Calu3 (cell line): ENCODE measurements around the gene PPARA. TPM values are rescaled to one million over a fixed set of nuclear protein-coding genes. Genes with fewer than 3 reads are reported as not detected.

Source experiments
- BruUV-seq: library from RNA; stranded (reverse); fragments of 400-500 nt; replicated peaks from 2 replicates; lab custom pipeline; 2021; lab: Mats Ljungman, UMichigan
- CTCF ChIA-PET: fragments of 300-600 bp; sonication (Branson Sonifier 250); formaldehyde crosslinking; loops from one replicate; lab custom pipeline; 2022; ENCODE audit warnings: antibody characterized with exemption; lab: Charles Lee
- DNase-seq: peaks from one replicate; pipeline ENCODE4 v3.0.0; 2022
- H3K27ac Mint-ChIP-seq: one replicate; pipeline ENCODE4 v1.8.0; 2022; ENCODE audit warnings: mixed read lengths; ENCODE audit not compliant: unreplicated experiment
- H3K27me3 Mint-ChIP-seq: one replicate; pipeline ENCODE4 v1.8.0; 2022; ENCODE audit warnings: mixed read lengths; ENCODE audit not compliant: unreplicated experiment
- H3K36me3 Mint-ChIP-seq: one replicate; pipeline ENCODE4 v1.8.0; 2022; ENCODE audit warnings: mild to moderate bottlenecking, moderate library complexity, mixed read lengths; ENCODE audit not compliant: insufficient read depth, unreplicated experiment
- H3K4me1 Mint-ChIP-seq: one replicate; pipeline ENCODE4 v1.8.0; 2022; ENCODE audit warnings: mild to moderate bottlenecking, low read depth, mixed read lengths; ENCODE audit not compliant: unreplicated experiment
- H3K4me3 Mint-ChIP-seq: one replicate; pipeline ENCODE4 v1.8.0; 2022; ENCODE audit warnings: mild to moderate bottlenecking, low read depth, moderate library complexity, mixed read lengths; ENCODE audit not compliant: unreplicated experiment
- H3K9me3 Mint-ChIP-seq: one replicate; pipeline ENCODE4 v1.8.0; 2022; ENCODE audit warnings: low read depth, mixed read lengths; ENCODE audit not compliant: unreplicated experiment
- intact Hi-C: fragments of 100-400 bp; cut with micrococcal nuclease; formaldehyde crosslinking; loops from one replicate; pipeline ENCODE4 v1.10.0; 2022; ENCODE audit not compliant: unreplicated experiment
- total RNA-seq: library from RNA; stranded (reverse); gene quantifications from 2 replicates; pipeline ENCODE4 v1.2.3, GENCODE V29; 2022
- TF ChIP-seq, protein P1 (sequence below): fragments of 200-600 bp; IDR thresholded peaks from one replicate; pipeline ENCODE4 v1.8.0; 2022; ENCODE audit warnings: antibody characterized with exemption; ENCODE audit not compliant: unreplicated experiment

PPARA gene
- total RNA-seq, 1 experiment from 2014 or later, result 22.7 TPM

DNA sequence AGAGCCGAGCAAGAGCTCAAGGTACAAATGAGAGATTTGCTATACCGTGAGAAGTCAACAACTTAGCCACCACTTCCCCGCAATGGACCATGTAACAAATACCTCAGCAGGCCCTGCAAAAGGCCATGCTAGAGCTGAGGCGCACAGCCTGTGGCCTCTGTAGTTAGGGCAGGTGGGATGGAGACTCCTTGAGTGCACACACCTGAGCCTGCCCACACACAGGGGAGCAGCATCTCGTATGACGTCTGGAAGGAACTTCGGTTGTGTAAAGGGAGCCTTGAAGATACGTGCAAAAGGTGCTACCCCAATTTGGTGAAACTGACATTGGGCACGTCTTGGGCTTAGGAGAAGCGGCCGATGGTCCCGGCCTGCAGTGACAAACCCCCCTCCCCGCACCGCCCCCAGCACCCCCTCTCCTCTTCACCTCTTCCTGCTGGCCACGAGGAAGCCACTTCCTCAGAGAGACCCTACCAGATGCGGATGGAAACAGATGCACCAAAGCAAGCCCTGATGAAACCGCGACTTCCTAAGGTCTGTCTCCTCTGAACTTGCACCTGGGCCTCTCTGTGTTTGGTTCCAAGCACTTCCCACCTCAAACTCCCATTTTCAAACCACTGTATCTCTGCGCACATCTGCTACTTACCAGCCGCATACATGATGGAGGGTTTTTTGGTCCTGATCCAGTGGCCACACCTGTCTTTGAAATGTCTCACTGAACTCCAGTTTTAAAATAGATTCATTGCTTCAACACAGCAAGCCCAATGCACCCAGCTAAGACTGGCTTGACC, 89.1 kb downstream of the PPARA start:
- Mint-ChIP-seq H3K36me3 (no peaks in the 10 kb centered on the region), H3K27me3 (no peaks in the 10 kb centered on the region), H3K9me3 (no peaks in the 10 kb centered on the region), H3K4me1 (no peaks in the 10 kb centered on the region), H3K4me3 (no peak overlapping the region), H3K27ac (no peak overlapping the region)
- CTCF ChIA-PET, result no interaction called here
- TF ChIP-seq, protein P1, sequence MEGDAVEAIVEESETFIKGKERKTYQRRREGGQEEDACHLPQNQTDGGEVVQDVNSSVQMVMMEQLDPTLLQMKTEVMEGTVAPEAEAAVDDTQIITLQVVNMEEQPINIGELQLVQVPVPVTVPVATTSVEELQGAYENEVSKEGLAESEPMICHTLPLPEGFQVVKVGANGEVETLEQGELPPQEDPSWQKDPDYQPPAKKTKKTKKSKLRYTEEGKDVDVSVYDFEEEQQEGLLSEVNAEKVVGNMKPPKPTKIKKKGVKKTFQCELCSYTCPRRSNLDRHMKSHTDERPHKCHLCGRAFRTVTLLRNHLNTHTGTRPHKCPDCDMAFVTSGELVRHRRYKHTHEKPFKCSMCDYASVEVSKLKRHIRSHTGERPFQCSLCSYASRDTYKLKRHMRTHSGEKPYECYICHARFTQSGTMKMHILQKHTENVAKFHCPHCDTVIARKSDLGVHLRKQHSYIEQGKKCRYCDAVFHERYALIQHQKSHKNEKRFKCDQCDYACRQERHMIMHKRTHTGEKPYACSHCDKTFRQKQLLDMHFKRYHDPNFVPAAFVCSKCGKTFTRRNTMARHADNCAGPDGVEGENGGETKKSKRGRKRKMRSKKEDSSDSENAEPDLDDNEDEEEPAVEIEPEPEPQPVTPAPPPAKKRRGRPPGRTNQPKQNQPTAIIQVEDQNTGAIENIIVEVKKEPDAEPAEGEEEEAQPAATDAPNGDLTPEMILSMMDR, result no peak
- DNase-seq, result no peak
- intact Hi-C loops, result no loop called here
- no TSS peak for BruUV-seq

- DNase-seq, result no peak
- no peak overlapping the region for H3K27ac Mint-ChIP-seq
- H3K27me3 Mint-ChIP-seq, result no peaks in the 10 kb centered on the region
- H3K4me3 Mint-ChIP-seq, result no peak overlapping the region
- intact Hi-C loops, result no loop called here
- CTCF ChIA-PET, result no interaction called here
- TF ChIP-seq, protein P1, result no peak
- no peaks in the 10 kb centered on the region for H3K9me3 Mint-ChIP-seq
- H3K36me3 Mint-ChIP-seq, result no peaks in the 10 kb centered on the region
- BruUV-seq, result no TSS peak
- no peaks in the 10 kb centered on the region for H3K4me1 Mint-ChIP-seq
Observed at GRCh38 chr22:46240073-46240472, 89.7 kb downstream of the PPARA start.

DNA sequence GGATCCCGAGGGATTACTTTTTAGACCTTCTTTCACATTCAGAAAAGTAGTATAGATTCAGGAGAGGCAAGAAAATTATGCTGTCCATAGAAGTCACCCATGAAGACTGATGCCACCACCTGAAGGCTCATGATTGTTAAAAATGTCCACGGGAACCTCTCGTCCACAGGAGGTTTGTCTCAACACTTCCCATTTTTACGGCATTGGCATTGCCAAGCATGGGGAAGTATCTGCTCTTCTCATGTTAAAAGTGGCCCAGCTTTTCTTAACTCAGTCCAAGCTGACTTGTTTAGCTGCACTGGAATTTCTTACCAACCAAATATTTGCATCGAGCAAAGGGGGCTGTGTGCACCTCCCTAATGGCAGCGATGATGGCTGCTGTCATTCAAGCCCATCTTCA, 90.2 kb downstream of the PPARA start:
- Mint-ChIP-seq H3K27ac (no peak overlapping the region), H3K27me3 (no peaks in the 10 kb centered on the region), H3K4me3 (no peak overlapping the region), H3K36me3 (no peaks in the 10 kb centered on the region), H3K4me1 (no peaks in the 10 kb centered on the region), H3K9me3 (no peaks in the 10 kb centered on the region)
- TF ChIP-seq, protein P1, result no peak
- no peak for DNase-seq
- intact Hi-C loops, result no loop called here
- no TSS peak for BruUV-seq
- CTCF ChIA-PET, result no interaction called here

- Mint-ChIP-seq H3K27ac (no peak overlapping the region), H3K27me3 (no peaks in the 10 kb centered on the region), H3K4me3 (no peak overlapping the region), H3K4me1 (no peaks in the 10 kb centered on the region), H3K9me3 (no peaks in the 10 kb centered on the region), H3K36me3 (no peaks in the 10 kb centered on the region)
- CTCF ChIA-PET, result no interaction called here
- TF ChIP-seq, protein P1, result no peak
- intact Hi-C loops, result no loop called here
- no TSS peak for BruUV-seq
- DNase-seq, result no peak
Observed at GRCh38 chr22:46240907-46241306, 90.6 kb downstream of the PPARA start.
